Central memory CD8-positive, alpha-beta T cell (primary cell): ENCODE data around the gene PCNX1.

Experiments used
- ATAC-seq: fragments of 150-1000 bp; cut with Tn5 transposase; replicated peaks from 2 replicates; pipeline ENCODE4 v1.10.0; 2022; ENCODE audit warnings: mild to moderate bottlenecking, moderate FRiP score, moderate number of reproducible peaks; ENCODE audit not compliant: poor library complexity, severe bottlenecking; ENCODE audit errors: extremely low read depth
- DNase-seq, 2 donors: peaks; one replicate each; pipeline ENCODE4 v3.0.0; 2021; ENCODE audit warnings: low spot score in 2 of 2
- H3K27ac Mint-ChIP-seq: one replicate; pipeline ENCODE4 v1.8.0; 2022; ENCODE audit warnings: low read depth, mild to moderate bottlenecking, moderate library complexity, mixed read lengths
- H3K27me3 Mint-ChIP-seq: one replicate; pipeline ENCODE4 v1.8.0; 2022; ENCODE audit warnings: mixed read lengths
- H3K36me3 Mint-ChIP-seq: one replicate; pipeline ENCODE4 v1.8.0; 2022; ENCODE audit warnings: mild to moderate bottlenecking, moderate library complexity, mixed read lengths; ENCODE audit not compliant: insufficient read depth
- H3K4me1 Mint-ChIP-seq: one replicate; pipeline ENCODE4 v1.8.0; 2022; ENCODE audit warnings: mixed read lengths
- H3K4me3 Mint-ChIP-seq: one replicate; pipeline ENCODE4 v1.8.0; 2022; ENCODE audit warnings: mild to moderate bottlenecking, moderate library complexity, mixed read lengths
- H3K9me3 Mint-ChIP-seq: one replicate; pipeline ENCODE4 v1.8.0; 2022; ENCODE audit warnings: mixed read lengths

The PCNX1 gene

GRCh38 chr14:71163842-71164629 lies 256.8 kb downstream of the PCNX1 start:
- peaks cover 13% of the 10 kb centered on the region for H3K4me1 Mint-ChIP-seq
- H3K4me3 Mint-ChIP-seq: no peak overlapping the region
- H3K9me3 Mint-ChIP-seq: no peaks in the 10 kb centered on the region
- no peaks in the 10 kb centered on the region for H3K36me3 Mint-ChIP-seq
- ATAC-seq (no peak), DNase-seq (no peak)
- H3K27ac Mint-ChIP-seq: no peak overlapping the region
- H3K27me3 Mint-ChIP-seq: no peaks in the 10 kb centered on the region
